ENCODE results near the gene CCDC71L.

CCDC71L gene

GRCh38 chr7:106626376-106627164 is 34.4 kb downstream of the CCDC71L start:
- no peak overlapping the region for H3K4me3 ChIP-seq (ENCODE audit: low read depth, low read length)

GRCh38 chr7:106625678-106626301 is 35.2 kb downstream of the CCDC71L start:
- no peak overlapping the region for H3K4me3 ChIP-seq (ENCODE audit: low read depth, low read length)

- no peak overlapping the region for H3K4me3 ChIP-seq (ENCODE audit: low read depth, low read length)
Observed at GRCh38 chr7:106623853-106624252, 37.1 kb downstream of the CCDC71L start.

- no peak overlapping the region for H3K4me3 ChIP-seq (ENCODE audit: low read depth, low read length)
Observed at GRCh38 chr7:106623315-106623660, 37.7 kb downstream of the CCDC71L start.

GRCh38 chr7:106622654-106623314 is 38.2 kb downstream of the CCDC71L start:
- no peak overlapping the region for H3K4me3 ChIP-seq (ENCODE audit: low read depth, low read length)

- H3K4me3 ChIP-seq (ENCODE audit: low read depth, low read length): no peak overlapping the region
Observed at GRCh38 chr7:106621393-106622132, 39.4 kb downstream of the CCDC71L start.

- no peak overlapping the region for H3K4me3 ChIP-seq (ENCODE audit: low read depth, low read length)
Observed at GRCh38 chr7:106620676-106621075, 40.3 kb downstream of the CCDC71L start.

- no peak overlapping the region for H3K4me3 ChIP-seq (ENCODE audit: low read depth, low read length)
Observed at GRCh38 chr7:106620034-106620433, 40.9 kb downstream of the CCDC71L start.

GRCh38 chr7:106619213-106619612 is 41.7 kb downstream of the CCDC71L start:
- no peak overlapping the region for H3K4me3 ChIP-seq (ENCODE audit: low read depth, low read length)

GRCh38 chr7:106618480-106618879 is 42.5 kb downstream of the CCDC71L start:
- H3K4me3 ChIP-seq (ENCODE audit: low read depth, low read length): no peak overlapping the region

- H3K4me3 ChIP-seq (ENCODE audit: low read depth, low read length): no peak overlapping the region
Observed at GRCh38 chr7:106617860-106618259, 43.1 kb downstream of the CCDC71L start.

- H3K4me3 ChIP-seq (ENCODE audit: low read depth, low read length): no peak overlapping the region
Observed at GRCh38 chr7:106616708-106617051, 44.3 kb downstream of the CCDC71L start.

GRCh38 chr7:106615808-106616707 is 44.9 kb downstream of the CCDC71L start:
- no peak overlapping the region for H3K4me3 ChIP-seq (ENCODE audit: low read depth, low read length)

GRCh38 chr7:106614751-106615150 is 46.2 kb downstream of the CCDC71L start:
- H3K4me3 ChIP-seq (ENCODE audit: low read depth, low read length): no peak overlapping the region

- no peak overlapping the region for H3K4me3 ChIP-seq (ENCODE audit: low read depth, low read length)
Observed at GRCh38 chr7:106613848-106614560, 47.0 kb downstream of the CCDC71L start.

- no peak overlapping the region for H3K4me3 ChIP-seq (ENCODE audit: low read depth, low read length)
Observed at GRCh38 chr7:106613279-106613678, 47.7 kb downstream of the CCDC71L start.

- no peak overlapping the region for H3K4me3 ChIP-seq (ENCODE audit: low read depth, low read length)
Observed at GRCh38 chr7:106612432-106612831, 48.5 kb downstream of the CCDC71L start.

- H3K4me3 ChIP-seq (ENCODE audit: low read depth, low read length): no peak overlapping the region
Observed at GRCh38 chr7:106611911-106612310, 49.0 kb downstream of the CCDC71L start.

- H3K4me3 ChIP-seq (ENCODE audit: low read depth, low read length): no peak overlapping the region
Observed at GRCh38 chr7:106610996-106611886, 49.7 kb downstream of the CCDC71L start.
